HT1080 (cell line): ENCODE measurements around the gene GUCY2C. TPM values are rescaled to one million over a fixed set of nuclear protein-coding genes. Genes with fewer than 3 reads are reported as not detected.

Source experiments
- DNase-seq: peaks from one replicate; pipeline ENCODE4 v3.0.0-alpha.2; 2015; ENCODE audit warnings: low read depth
- total RNA-seq: library from RNA; depleted of rRNA; stranded (reverse); fragments of >200 nt; shearing (Covaris generic); gene quantifications from 2 replicates; pipeline ENCODE4 v1.2.3, GENCODE V29; 2014; rRNA removed

Gene GUCY2C
- total RNA-seq, 1 experiment from 2014 or later: not detected

GRCh38 chr12:14572401-14572800 is 124.0 kb downstream of the GUCY2C start:
- no peak for DNase-seq

GRCh38 chr12:14571779-14572178 is 124.6 kb downstream of the GUCY2C start:
- DNase-seq: no peak

- no peak for DNase-seq
These were observed 126.2 kb downstream of the GUCY2C start for GRCh38 chr12:14570231-14570630.

GRCh38 chr12:14567351-14568162 is 128.8 kb downstream of the GUCY2C start, which contains the start of gene PLBD1:
TSS of gene PLBD1 (minus strand) at chr12:14567883. CDS start at chr12:14567696, 187 bp downstream.
- no peak for DNase-seq

- no peak for DNase-seq
These were observed 132.0 kb downstream of the GUCY2C start for GRCh38 chr12:14564336-14564959.

GRCh38 chr12:14563046-14563445 is 133.4 kb downstream of the GUCY2C start:
- DNase-seq: no peak

Other genes with a start within 250 kb of the GUCY2C start
- not detected in 2 replicates for gene PLBD1, start 128.7 kb downstream of the GUCY2C start, total RNA-seq
- gene WBP11, start 106.9 kb upstream of the GUCY2C start, total RNA-seq: 13.7 and 32.1 TPM in 2 replicates
- 1.7 and 3.8 TPM in 2 replicates for gene C12orf60, start 107.1 kb upstream of the GUCY2C start, total RNA-seq
- not detected in 2 replicates for gene SMCO3, start 117.6 kb upstream of the GUCY2C start, total RNA-seq
- not detected in 2 replicates for gene ART4, start 146.9 kb upstream of the GUCY2C start, total RNA-seq
- 0.23 and 0.90 TPM in 2 replicates for gene MGP, start 189.3 kb upstream of the GUCY2C start, total RNA-seq
- gene ERP27, start 241.9 kb upstream of the GUCY2C start, total RNA-seq: 0.03 TPM in 1 of 2 replicates, not detected in the other